Camera-type eye (tissue), 1 donor: ENCODE results near the gene RUSC2. TPM values are rescaled to one million over a fixed set of nuclear protein-coding genes. Genes with fewer than 3 reads are reported as not detected.

Experiments
- total RNA-seq: library from RNA; depleted of rRNA; stranded (reverse); fragments of >200 nt; gene quantifications from one replicate; pipeline ENCODE4 v1.2.3, GENCODE V29; 2014

The RUSC2 gene, protein sequence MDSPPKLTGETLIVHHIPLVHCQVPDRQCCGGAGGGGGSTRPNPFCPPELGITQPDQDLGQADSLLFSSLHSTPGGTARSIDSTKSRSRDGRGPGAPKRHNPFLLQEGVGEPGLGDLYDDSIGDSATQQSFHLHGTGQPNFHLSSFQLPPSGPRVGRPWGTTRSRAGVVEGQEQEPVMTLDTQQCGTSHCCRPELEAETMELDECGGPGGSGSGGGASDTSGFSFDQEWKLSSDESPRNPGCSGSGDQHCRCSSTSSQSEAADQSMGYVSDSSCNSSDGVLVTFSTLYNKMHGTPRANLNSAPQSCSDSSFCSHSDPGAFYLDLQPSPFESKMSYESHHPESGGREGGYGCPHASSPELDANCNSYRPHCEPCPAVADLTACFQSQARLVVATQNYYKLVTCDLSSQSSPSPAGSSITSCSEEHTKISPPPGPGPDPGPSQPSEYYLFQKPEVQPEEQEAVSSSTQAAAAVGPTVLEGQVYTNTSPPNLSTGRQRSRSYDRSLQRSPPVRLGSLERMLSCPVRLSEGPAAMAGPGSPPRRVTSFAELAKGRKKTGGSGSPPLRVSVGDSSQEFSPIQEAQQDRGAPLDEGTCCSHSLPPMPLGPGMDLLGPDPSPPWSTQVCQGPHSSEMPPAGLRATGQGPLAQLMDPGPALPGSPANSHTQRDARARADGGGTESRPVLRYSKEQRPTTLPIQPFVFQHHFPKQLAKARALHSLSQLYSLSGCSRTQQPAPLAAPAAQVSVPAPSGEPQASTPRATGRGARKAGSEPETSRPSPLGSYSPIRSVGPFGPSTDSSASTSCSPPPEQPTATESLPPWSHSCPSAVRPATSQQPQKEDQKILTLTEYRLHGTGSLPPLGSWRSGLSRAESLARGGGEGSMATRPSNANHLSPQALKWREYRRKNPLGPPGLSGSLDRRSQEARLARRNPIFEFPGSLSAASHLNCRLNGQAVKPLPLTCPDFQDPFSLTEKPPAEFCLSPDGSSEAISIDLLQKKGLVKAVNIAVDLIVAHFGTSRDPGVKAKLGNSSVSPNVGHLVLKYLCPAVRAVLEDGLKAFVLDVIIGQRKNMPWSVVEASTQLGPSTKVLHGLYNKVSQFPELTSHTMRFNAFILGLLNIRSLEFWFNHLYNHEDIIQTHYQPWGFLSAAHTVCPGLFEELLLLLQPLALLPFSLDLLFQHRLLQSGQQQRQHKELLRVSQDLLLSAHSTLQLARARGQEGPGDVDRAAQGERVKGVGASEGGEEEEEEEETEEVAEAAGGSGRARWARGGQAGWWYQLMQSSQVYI (N-terminal part only)
- total RNA-seq = 40.5 TPM

DNA sequence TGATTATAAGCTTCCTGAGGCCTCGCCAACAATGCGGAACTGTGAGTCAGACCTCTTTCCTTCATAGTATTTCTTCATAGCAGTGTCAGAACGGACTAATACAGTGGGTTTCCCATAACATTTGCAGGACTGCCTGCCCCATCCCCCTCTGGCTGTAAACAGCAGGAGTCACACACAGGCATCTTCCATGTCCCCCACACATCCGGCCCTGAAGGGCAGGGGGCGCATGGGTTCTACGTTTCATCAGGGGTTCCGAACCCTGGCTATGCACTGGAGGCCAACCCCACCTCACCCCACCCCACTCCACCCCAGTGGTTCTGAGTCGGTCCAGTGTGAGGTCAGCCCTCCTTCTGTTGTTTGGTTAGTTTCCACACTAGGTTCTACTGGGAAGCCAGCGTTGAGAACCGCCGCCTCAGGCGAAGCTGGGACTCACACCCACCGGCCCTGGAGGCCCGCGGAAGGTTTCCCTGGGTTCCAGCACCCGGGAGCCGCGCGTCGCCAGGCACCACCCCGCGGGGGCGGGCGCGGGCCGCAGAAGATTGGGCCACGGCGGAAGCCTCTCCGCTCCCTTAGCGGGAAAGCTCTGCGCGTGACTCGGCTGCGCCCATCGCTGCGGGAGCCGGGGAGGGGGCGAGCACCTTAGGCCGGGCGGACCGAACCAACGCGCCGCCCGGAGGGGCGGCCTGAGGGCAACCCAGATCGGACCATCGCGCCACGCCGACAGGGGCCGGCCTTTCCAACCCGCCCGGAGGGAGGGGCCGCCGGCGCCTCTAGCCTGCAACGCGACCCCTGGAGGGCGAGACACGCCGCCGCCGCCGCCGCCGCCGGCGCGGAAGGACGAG lies at the start of gene RUSC2:
Gene RUSC2, plus strand, starts transcription at position 799 of the 842 bp plus-strand sequence. CDS start 56,411 bp downstream, outside the sequence.

Other genes starting within 250 kb of the RUSC2 start
- gene TESK1, start 115.2 kb downstream of the RUSC2 start, total RNA-seq = 23.4 TPM
- gene CD72, start 128.3 kb downstream of the RUSC2 start, total RNA-seq = 2.5 TPM
- not detected for gene SIT1, start 160.8 kb downstream of the RUSC2 start, total RNA-seq
- gene RMRP, start 167.9 kb downstream of the RUSC2 start, total RNA-seq = 5,655 TPM
- 8.9 TPM for gene CCDC107, start 168.2 kb downstream of the RUSC2 start, total RNA-seq
- 1.9 TPM for gene ARHGEF39, start 175.1 kb downstream of the RUSC2 start, total RNA-seq
- 0.88 TPM for gene CA9, start 183.8 kb downstream of the RUSC2 start, total RNA-seq
- 288 TPM for gene TPM2, start 199.8 kb downstream of the RUSC2 start, total RNA-seq
- gene TLN1, start 242.1 kb downstream of the RUSC2 start, total RNA-seq = 160 TPM
- gene CREB3, start 242.6 kb downstream of the RUSC2 start, total RNA-seq = 32.2 TPM